Activated CD4-positive, alpha-beta T cell treated with anti-CD3 and anti-CD28 coated beads, Interleukin-2, amount 10 ng/mL, durations not matched to agents 7 days and 5 days (primary cell): ENCODE results near the gene PHPT1. TPM values are rescaled to one million over a fixed set of nuclear protein-coding genes. Genes with fewer than 3 reads are reported as not detected.
A peak's percentile ranks its signal among the peaks of the same experiment; 100 is the strongest.

Source experiments
- CTCF ChIA-PET: fragments of 350-600 bp; sonication (Branson Sonifier 250); formaldehyde crosslinking; loops from one replicate; lab custom pipeline; 2021; ENCODE audit warnings: antibody characterized with exemption; lab: Charles Lee
- POLR2A ChIA-PET: fragments of 350-600 bp; sonication (Branson Sonifier 250); formaldehyde crosslinking; loops from one replicate; lab custom pipeline; 2021; ENCODE audit warnings: antibody characterized with exemption; lab: Charles Lee
- DNase-seq: peaks from one replicate; pipeline ENCODE4 v3.0.0-alpha.2; 2020
- H3K27ac Mint-ChIP-seq: one replicate; pipeline ENCODE4 v1.8.0; 2021; ENCODE audit warnings: mild to moderate bottlenecking, moderate library complexity, mixed read lengths
- H3K27me3 Mint-ChIP-seq: one replicate; pipeline ENCODE4 v1.8.0; 2021; ENCODE audit warnings: mixed read lengths
- H3K36me3 Mint-ChIP-seq: one replicate; pipeline ENCODE4 v1.8.0; 2021; ENCODE audit warnings: low read depth, mixed read lengths
- H3K4me1 Mint-ChIP-seq: one replicate; pipeline ENCODE4 v1.8.0; 2021; ENCODE audit warnings: mixed read lengths
- H3K4me3 Mint-ChIP-seq: one replicate; pipeline ENCODE4 v1.8.0; 2021; ENCODE audit warnings: mild to moderate bottlenecking, moderate library complexity, mixed read lengths
- H3K9me3 Mint-ChIP-seq: one replicate; pipeline ENCODE4 v1.8.0; 2021; ENCODE audit warnings: mixed read lengths
- total RNA-seq, 2 experiments: library from RNA; stranded (reverse); gene quantifications; one replicate each; pipeline ENCODE4 v1.2.3, GENCODE V29; 2021

Gene PHPT1
- total RNA-seq, 2 experiments from 2014 or later: 90.1 to 99.4 TPM

GRCh38 chr9:136808075-136808805 is 41.0 kb upstream of the PHPT1 start:
- Mint-ChIP-seq H3K27me3 (no peaks in the 10 kb centered on the region), H3K27ac (peak overlapping the region; percentile 79), H3K4me1 (peaks cover 45% of the 10 kb centered on the region), H3K9me3 (no peaks in the 10 kb centered on the region), H3K36me3 (peaks cover 26% of the 10 kb centered on the region), H3K4me3 (peak overlapping the region; percentile 84)
- peak; percentile 49 for DNase-seq
- POLR2A ChIA-PET: no interaction called here
- CTCF ChIA-PET: interaction anchor here (0.7 to 4.6 kb wide), 11 partner anchors 9 to 428 kb away, joined by 3 to 23 read pairs (median 4); partner anchors contain the start of genes AJM1 and C8G

- no peak for DNase-seq
- Mint-ChIP-seq H3K36me3 (peaks cover 29% of the 10 kb centered on the region), H3K9me3 (no peaks in the 10 kb centered on the region), H3K27me3 (no peaks in the 10 kb centered on the region), H3K4me1 (peaks cover 50% of the 10 kb centered on the region), H3K4me3 (peak overlapping the region; percentile 84), H3K27ac (peak overlapping the region; percentile 79)
- POLR2A ChIA-PET: no interaction called here
- CTCF ChIA-PET: interaction anchor here (0.8 to 1.7 kb wide), 3 partner anchors 10 to 222 kb away, joined by 3 to 4 read pairs (median 3); no protein-coding TSS in a partner anchor
These were observed 40.4 kb upstream of the PHPT1 start for GRCh38 chr9:136808806-136809158.

GRCh38 chr9:136814725-136815421 is 34.3 kb upstream of the PHPT1 start:
- H3K27ac Mint-ChIP-seq: no peak overlapping the region
- peaks cover 41% of the 10 kb centered on the region for H3K36me3 Mint-ChIP-seq
- H3K9me3 Mint-ChIP-seq: no peaks in the 10 kb centered on the region
- no peak for DNase-seq
- CTCF ChIA-PET: interaction anchor here (0.6 to 2.3 kb wide), 4 partner anchors 9 to 281 kb away, joined by 3 to 10 read pairs (median 4); partner anchors contain the start of gene AJM1
- no peaks in the 10 kb centered on the region for H3K27me3 Mint-ChIP-seq
- H3K4me1 Mint-ChIP-seq: peaks cover 45% of the 10 kb centered on the region
- POLR2A ChIA-PET: no interaction called here
- no peak overlapping the region for H3K4me3 Mint-ChIP-seq

- Mint-ChIP-seq H3K27ac (peak overlapping the region; percentile 25), H3K36me3 (peaks cover 37% of the 10 kb centered on the region), H3K9me3 (no peaks in the 10 kb centered on the region), H3K4me3 (no peak overlapping the region), H3K27me3 (no peaks in the 10 kb centered on the region), H3K4me1 (peaks cover 41% of the 10 kb centered on the region)
- ChIA-PET POLR2A (no interaction called here), CTCF (interaction anchor here (0.7 to 2.3 kb wide), 4 partner anchors 10 to 280 kb away, joined by 3 to 10 read pairs (median 3); partner anchors contain the start of genes ABCA2 and AJM1)
- DNase-seq: no peak
These were observed 33.8 kb upstream of the PHPT1 start for GRCh38 chr9:136815422-136815782.

GRCh38 chr9:136820971-136821825 is 28.0 kb upstream of the PHPT1 start:
- ChIA-PET POLR2A (no interaction called here), CTCF (interaction anchor here (0.9 kb wide), 2 partner anchors 14 to 210 kb away, joined by 3 to 4 read pairs; no protein-coding TSS in a partner anchor)
- Mint-ChIP-seq H3K4me3 (no peak overlapping the region), H3K4me1 (peaks cover 11% of the 10 kb centered on the region), H3K9me3 (no peaks in the 10 kb centered on the region), H3K27me3 (no peaks in the 10 kb centered on the region), H3K36me3 (peaks cover 15% of the 10 kb centered on the region), H3K27ac (no peak overlapping the region)
- DNase-seq: no peak

- Mint-ChIP-seq H3K4me1 (peaks cover 9% of the 10 kb centered on the region), H3K9me3 (no peaks in the 10 kb centered on the region), H3K27ac (no peak overlapping the region), H3K27me3 (no peaks in the 10 kb centered on the region), H3K36me3 (peaks cover 13% of the 10 kb centered on the region), H3K4me3 (no peak overlapping the region)
- no peak for DNase-seq
- CTCF ChIA-PET: interaction anchor here (0.7 to 1.9 kb wide), 2 partner anchors 20 to 21 kb away, joined by 3 to 5 read pairs; no protein-coding TSS in a partner anchor
- POLR2A ChIA-PET: no interaction called here
These were observed 27.2 kb upstream of the PHPT1 start for GRCh38 chr9:136821826-136822544.

GRCh38 chr9:136823136-136824046 is 25.8 kb upstream of the PHPT1 start:
- peaks cover 7% of the 10 kb centered on the region for H3K4me1 Mint-ChIP-seq
- CTCF ChIA-PET: interaction anchor here (0.7 to 1.9 kb wide), 3 partner anchors 12 to 173 kb away, joined by 3 to 5 read pairs (median 5); no protein-coding TSS in a partner anchor

GRCh38 chr9:136824496-136825225 is 24.5 kb upstream of the PHPT1 start:
- H3K36me3 Mint-ChIP-seq: peaks cover 12% of the 10 kb centered on the region
- H3K27me3 Mint-ChIP-seq: no peaks in the 10 kb centered on the region
- H3K4me3 Mint-ChIP-seq: no peak overlapping the region
- DNase-seq: no peak
- H3K9me3 Mint-ChIP-seq: no peaks in the 10 kb centered on the region
- POLR2A ChIA-PET: no interaction called here
- H3K4me1 Mint-ChIP-seq: peaks cover 7% of the 10 kb centered on the region
- CTCF ChIA-PET: interaction anchor here (0.6 to 0.7 kb wide), 3 partner anchors 76 to 322 kb away, joined by 3 to 4 read pairs (median 3); no protein-coding TSS in a partner anchor
- no peak overlapping the region for H3K27ac Mint-ChIP-seq

More at GRCh38 chr9:136823136-136824046, 25.8 kb upstream of the PHPT1 start:
- Mint-ChIP-seq H3K4me3 (no peak overlapping the region), H3K36me3 (peaks cover 12% of the 10 kb centered on the region), H3K9me3 (no peaks in the 10 kb centered on the region), H3K27ac (no peak overlapping the region), H3K27me3 (no peaks in the 10 kb centered on the region)
- POLR2A ChIA-PET: no interaction called here
- DNase-seq: no peak

- peaks cover 12% of the 10 kb centered on the region for H3K36me3 Mint-ChIP-seq
- H3K27me3 Mint-ChIP-seq: no peaks in the 10 kb centered on the region
- H3K9me3 Mint-ChIP-seq: no peaks in the 10 kb centered on the region
- no peak for DNase-seq
- ChIA-PET CTCF (interaction anchor here (0.6 to 1.0 kb wide), 2 partner anchors 26 to 135 kb away, joined by 3 read pairs; no protein-coding TSS in a partner anchor), POLR2A (no interaction called here)
- H3K4me3 Mint-ChIP-seq: no peak overlapping the region
- no peak overlapping the region for H3K27ac Mint-ChIP-seq
- H3K4me1 Mint-ChIP-seq: peaks cover 7% of the 10 kb centered on the region
These were observed 23.7 kb upstream of the PHPT1 start for GRCh38 chr9:136825295-136826187.

GRCh38 chr9:136826188-136826541 is 23.0 kb upstream of the PHPT1 start:
- POLR2A ChIA-PET: no interaction called here
- H3K36me3 Mint-ChIP-seq: peaks cover 9% of the 10 kb centered on the region
- CTCF ChIA-PET: interaction anchor here (0.6 to 1.0 kb wide), 2 partner anchors 27 to 134 kb away, joined by 3 read pairs; no protein-coding TSS in a partner anchor
- no peaks in the 10 kb centered on the region for H3K27me3 Mint-ChIP-seq
- no peaks in the 10 kb centered on the region for H3K9me3 Mint-ChIP-seq
- H3K4me1 Mint-ChIP-seq: peaks cover under 1% of the 10 kb centered on the region
- no peak for DNase-seq
- H3K27ac Mint-ChIP-seq: no peak overlapping the region
- no peak overlapping the region for H3K4me3 Mint-ChIP-seq
